ENCODE measurements around the gene CDH13. TPM values are rescaled to one million over a fixed set of nuclear protein-coding genes. Genes with fewer than 3 reads are reported as not detected.

Gene CDH13
- polyA plus RNA-seq, 1 experiment, result 113 TPM

GRCh38 chr16:82833378-82833993 lies 206.7 kb downstream of the CDH13 start:
- H3K4me3 ChIP-seq (ENCODE audit: low read depth, low read length), result no peak overlapping the region
- no peak for TF ChIP-seq CTCF (IDR thresholded peaks at IDR 0.05; ENCODE audit: insufficient read depth, low read depth, low read length)
- ChIA-PET CTCF (no interaction called here), POLR2A (no interaction called here)
- DNase-seq (ENCODE audit: low read depth), result no peak
- H3K36me3 ChIP-seq (ENCODE audit: control insufficient read depth, insufficient read depth, low read length), result no peaks in the 10 kb centered on the region
- H3K27me3 ChIP-seq (ENCODE audit: control insufficient read depth, insufficient read depth, low read length), result no peaks in the 10 kb centered on the region

DNA sequence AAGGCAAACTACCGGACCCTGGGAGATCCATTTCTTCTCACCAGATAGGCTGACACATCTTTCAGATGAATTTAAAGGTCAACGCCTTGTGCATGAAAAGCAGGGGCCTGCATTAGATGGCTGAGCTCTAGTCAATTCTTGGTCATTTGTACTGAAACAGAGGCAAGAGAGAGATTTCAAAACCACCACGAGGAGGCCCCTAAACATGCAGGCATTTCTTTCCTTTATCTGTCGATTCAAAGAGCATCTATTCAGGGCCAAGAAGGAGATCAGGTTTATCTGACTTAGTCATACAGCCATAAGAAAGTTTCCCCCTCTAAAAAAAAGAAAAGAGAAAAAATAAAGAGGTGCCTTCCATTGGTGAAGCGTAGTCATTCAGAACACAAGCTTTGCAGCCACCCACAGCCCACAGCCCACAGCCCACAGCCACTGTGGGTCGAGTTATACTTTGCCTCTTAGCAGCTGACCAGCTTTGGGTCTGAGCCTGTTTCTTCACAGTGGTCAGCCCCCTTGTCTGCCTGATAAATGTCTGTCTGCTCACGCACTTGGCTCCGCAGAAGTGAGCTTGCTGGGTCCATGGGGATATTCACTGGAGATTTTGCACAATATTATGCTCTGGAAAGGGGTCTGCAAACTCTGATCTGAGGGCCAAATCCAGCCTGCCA lies 207.5 kb downstream of the CDH13 start:
- Histone ChIP-seq H3K36me3 (ENCODE audit: control insufficient read depth, insufficient read depth, low read length) (no peaks in the 10 kb centered on the region), H3K27me3 (ENCODE audit: control insufficient read depth, insufficient read depth, low read length) (no peaks in the 10 kb centered on the region), H3K4me3 (ENCODE audit: low read depth, low read length) (no peak overlapping the region)
- no peak for TF ChIP-seq CTCF (IDR thresholded peaks at IDR 0.05; ENCODE audit: insufficient read depth, low read depth, low read length)
- CTCF ChIA-PET, result interaction anchor here (0.5 kb wide), 1 partner anchor 932 kb away, joined by 3 read pairs; no protein-coding TSS in a partner anchor
- DNase-seq (ENCODE audit: low read depth), result no peak
- POLR2A ChIA-PET, result no interaction called here

DNA sequence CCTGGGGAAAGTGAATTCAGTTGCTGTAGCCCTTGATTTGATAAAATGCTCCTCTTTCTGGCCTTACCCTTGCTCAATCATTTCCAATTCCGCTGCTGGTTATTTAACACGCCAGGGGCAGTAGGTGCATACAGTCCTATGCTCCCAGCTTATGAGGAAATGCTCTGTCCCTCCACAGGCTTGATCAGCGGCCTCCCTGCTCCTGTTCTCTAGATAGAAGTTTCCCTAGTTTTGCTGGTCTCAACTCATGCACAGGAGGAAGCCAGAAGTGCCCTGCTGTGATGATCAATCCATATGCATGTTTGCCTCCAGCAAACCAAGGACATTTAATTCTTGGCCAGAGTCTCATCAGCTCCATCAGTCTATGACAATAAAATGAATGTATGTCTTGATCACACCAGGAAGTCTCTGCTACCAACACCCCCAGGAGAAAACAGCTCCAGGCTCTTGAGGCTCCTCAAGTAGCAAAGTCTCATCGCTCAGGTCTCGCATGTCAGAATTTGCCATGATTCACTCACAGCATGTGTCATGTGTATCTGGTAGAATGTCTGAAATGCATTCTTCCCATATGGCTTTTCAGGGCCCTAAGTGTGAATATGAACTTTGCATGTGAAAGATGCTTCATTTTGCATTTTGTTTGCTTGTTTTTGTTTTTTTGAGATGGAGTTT lies 208.9 kb downstream of the CDH13 start:
- TF ChIP-seq CTCF (IDR thresholded peaks at IDR 0.05; ENCODE audit: insufficient read depth, low read depth, low read length), result no peak
- DNase-seq (ENCODE audit: low read depth), result no peak
- CTCF ChIA-PET, result no interaction called here
- POLR2A ChIA-PET, result no interaction called here
- Histone ChIP-seq H3K4me3 (ENCODE audit: low read depth, low read length) (no peak overlapping the region), H3K36me3 (ENCODE audit: control insufficient read depth, insufficient read depth, low read length) (no peaks in the 10 kb centered on the region), H3K27me3 (ENCODE audit: control insufficient read depth, insufficient read depth, low read length) (no peaks in the 10 kb centered on the region)

DNA sequence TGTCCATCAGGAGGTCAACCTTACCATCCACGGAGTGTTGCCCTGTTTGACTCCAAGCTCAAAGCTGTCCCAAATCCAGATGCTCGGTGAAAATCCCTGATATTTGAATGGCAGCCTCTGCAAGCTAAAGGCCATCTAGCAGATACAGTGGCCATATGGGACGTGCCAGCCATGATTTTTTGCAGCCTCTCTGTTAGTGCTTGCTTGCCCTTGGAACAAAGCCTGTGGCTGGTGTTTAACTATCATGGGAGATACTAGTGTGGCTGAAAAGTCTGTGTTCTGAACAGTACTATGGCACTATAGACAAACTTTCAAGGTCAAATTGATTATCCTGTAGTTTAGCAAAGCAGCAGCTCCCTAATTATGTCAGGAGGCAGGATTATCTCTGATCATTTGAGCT lies 214.3 kb downstream of the CDH13 start:
- Histone ChIP-seq H3K4me3 (ENCODE audit: low read depth, low read length) (no peak overlapping the region), H3K27me3 (ENCODE audit: control insufficient read depth, insufficient read depth, low read length) (no peaks in the 10 kb centered on the region), H3K36me3 (ENCODE audit: control insufficient read depth, insufficient read depth, low read length) (no peaks in the 10 kb centered on the region)
- DNase-seq (ENCODE audit: low read depth), result no peak
- TF ChIP-seq CTCF (IDR thresholded peaks at IDR 0.05; ENCODE audit: insufficient read depth, low read depth, low read length), result no peak
- ChIA-PET CTCF (interaction anchor here (0.6 kb wide), 1 partner anchor 12 kb away, joined by 3 read pairs; no protein-coding TSS in a partner anchor), POLR2A (no interaction called here)

DNA sequence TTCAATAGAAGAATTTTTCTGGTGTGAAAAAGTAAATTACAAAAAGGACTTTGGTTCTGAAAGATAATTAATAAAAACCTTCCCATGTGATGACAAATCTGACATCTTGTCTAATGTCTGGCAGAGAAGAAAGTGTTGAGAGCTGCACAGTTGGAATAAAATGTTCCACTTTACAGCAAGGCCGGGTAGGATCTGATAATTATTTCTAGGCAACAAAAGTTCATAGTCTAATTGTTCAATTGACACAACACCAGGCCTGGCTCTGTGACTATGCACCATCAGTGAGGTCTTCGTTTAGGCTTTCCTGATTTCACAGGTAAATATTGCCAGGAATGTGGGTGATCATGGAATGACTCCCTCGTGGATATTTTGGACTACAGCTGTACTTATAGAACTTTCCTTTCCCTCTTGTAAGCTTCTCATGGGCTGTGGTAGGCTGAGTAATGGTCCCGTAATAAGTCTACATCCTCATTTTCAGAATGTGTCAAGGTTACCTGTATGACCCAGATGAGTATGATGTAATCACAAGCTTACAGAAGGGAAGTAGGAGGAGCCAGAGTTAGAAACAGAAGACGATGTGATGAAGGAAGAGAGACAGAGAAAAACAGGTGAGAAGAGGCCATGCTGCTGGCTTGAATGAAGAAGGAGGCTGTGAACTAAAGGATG lies 217.0 kb downstream of the CDH13 start:
- ChIA-PET POLR2A (no interaction called here), CTCF (no interaction called here)
- no peak overlapping the region for H3K4me3 ChIP-seq (ENCODE audit: low read depth, low read length)
- no peak for TF ChIP-seq CTCF (IDR thresholded peaks at IDR 0.05; ENCODE audit: insufficient read depth, low read depth, low read length)
- no peaks in the 10 kb centered on the region for H3K27me3 ChIP-seq (ENCODE audit: control insufficient read depth, insufficient read depth, low read length)
- H3K36me3 ChIP-seq (ENCODE audit: control insufficient read depth, insufficient read depth, low read length), result no peaks in the 10 kb centered on the region
- DNase-seq (ENCODE audit: low read depth), result no peak
